Skin of body (tissue), 2 donors: Measurements from ENCODE around the gene LCLAT1. TPM values are rescaled to one million over a fixed set of nuclear protein-coding genes. Genes with fewer than 3 reads are reported as not detected.

ENCODE experiments used
- DNase-seq: peaks from one replicate; lab custom pipeline; 2025; lab: John Stamatoyannopoulos, UW
- total RNA-seq: library from RNA; depleted of rRNA; stranded (reverse); fragments of >200 nt; gene quantifications from one replicate; pipeline ENCODE4 v1.2.3, GENCODE V29; 2014

LCLAT1 gene
- total RNA-seq, 1 donor from 2014 or later = 14.5 TPM

- DNase-seq = no peak
Observed at GRCh38 chr2:30665761-30666265, 218.8 kb downstream of the LCLAT1 start.

GRCh38 chr2:30666266-30666874 lies 219.3 kb downstream of the LCLAT1 start:
- no peak for DNase-seq

GRCh38 chr2:30670453-30670852 lies 223.4 kb downstream of the LCLAT1 start:
- DNase-seq = no peak

GRCh38 chr2:30673127-30673526 lies 226.1 kb downstream of the LCLAT1 start:
- DNase-seq = no peak

GRCh38 chr2:30675758-30676157 lies 228.7 kb downstream of the LCLAT1 start:
- no peak for DNase-seq

- no peak for DNase-seq
Observed at GRCh38 chr2:30677231-30677630, 230.2 kb downstream of the LCLAT1 start.

GRCh38 chr2:30677861-30678385 lies 230.9 kb downstream of the LCLAT1 start:
- no peak for DNase-seq

GRCh38 chr2:30678410-30679137 lies 231.5 kb downstream of the LCLAT1 start:
- no peak for DNase-seq

GRCh38 chr2:30679426-30680088 lies 232.5 kb downstream of the LCLAT1 start:
- DNase-seq = no peak

- no peak for DNase-seq
Observed at GRCh38 chr2:30680121-30680520, 233.1 kb downstream of the LCLAT1 start.

- DNase-seq = no peak
Observed at GRCh38 chr2:30681022-30681421, 234.0 kb downstream of the LCLAT1 start.

- DNase-seq = no peak
Observed at GRCh38 chr2:30683236-30683956, 236.3 kb downstream of the LCLAT1 start.

- no peak for DNase-seq
Observed at GRCh38 chr2:30684026-30684425, 237.0 kb downstream of the LCLAT1 start.

- no peak for DNase-seq
Observed at GRCh38 chr2:30684516-30684915, 237.5 kb downstream of the LCLAT1 start.

GRCh38 chr2:30684996-30685395 lies 237.9 kb downstream of the LCLAT1 start:
- DNase-seq = no peak

- DNase-seq = no peak
Observed at GRCh38 chr2:30686000-30686399, 239.0 kb downstream of the LCLAT1 start.

GRCh38 chr2:30686669-30687068 lies 239.6 kb downstream of the LCLAT1 start:
- no peak for DNase-seq

GRCh38 chr2:30688956-30689401 lies 241.9 kb downstream of the LCLAT1 start:
- no peak for DNase-seq

- no peak for DNase-seq
Observed at GRCh38 chr2:30689496-30690125, 242.6 kb downstream of the LCLAT1 start.

- DNase-seq = no peak
Observed at GRCh38 chr2:30690126-30690561, 243.1 kb downstream of the LCLAT1 start.
